Tibial nerve (tissue), 4 donors: ENCODE data around the gene GALR2.

Source experiments
- EP300 ChIP-seq, 2 donors: sonication (generic); formaldehyde crosslinking; IDR thresholded peaks; one replicate each; pipeline ENCODE4 v1.6.1; 2017; ENCODE audit warnings: antibody characterized with exemption in 2 of 2, mild to moderate bottlenecking in 1 of 2
- POLR2A ChIP-seq, 2 donors: fragments of 450-650 bp; IDR thresholded peaks; one replicate each; pipeline ENCODE4 v1.6.1; 2017; ENCODE audit warnings: antibody characterized with exemption in 2 of 2, mild to moderate bottlenecking in 2 of 2, moderate library complexity in 2 of 2
- TF ChIP-seq, protein P1 (sequence below), 5 experiments: fragments of 200-600 bp in 3 of 5; fragments of 450-650 bp in 2 of 5; sonication (generic) in 3 of 5; IDR thresholded peaks; one replicate each; pipeline ENCODE4 v1.5.1; 2016 to 2019; ENCODE audit warnings: antibody characterized with exemption in 5 of 5, mild to moderate bottlenecking in 3 of 5, moderate library complexity in 2 of 5

DNA sequence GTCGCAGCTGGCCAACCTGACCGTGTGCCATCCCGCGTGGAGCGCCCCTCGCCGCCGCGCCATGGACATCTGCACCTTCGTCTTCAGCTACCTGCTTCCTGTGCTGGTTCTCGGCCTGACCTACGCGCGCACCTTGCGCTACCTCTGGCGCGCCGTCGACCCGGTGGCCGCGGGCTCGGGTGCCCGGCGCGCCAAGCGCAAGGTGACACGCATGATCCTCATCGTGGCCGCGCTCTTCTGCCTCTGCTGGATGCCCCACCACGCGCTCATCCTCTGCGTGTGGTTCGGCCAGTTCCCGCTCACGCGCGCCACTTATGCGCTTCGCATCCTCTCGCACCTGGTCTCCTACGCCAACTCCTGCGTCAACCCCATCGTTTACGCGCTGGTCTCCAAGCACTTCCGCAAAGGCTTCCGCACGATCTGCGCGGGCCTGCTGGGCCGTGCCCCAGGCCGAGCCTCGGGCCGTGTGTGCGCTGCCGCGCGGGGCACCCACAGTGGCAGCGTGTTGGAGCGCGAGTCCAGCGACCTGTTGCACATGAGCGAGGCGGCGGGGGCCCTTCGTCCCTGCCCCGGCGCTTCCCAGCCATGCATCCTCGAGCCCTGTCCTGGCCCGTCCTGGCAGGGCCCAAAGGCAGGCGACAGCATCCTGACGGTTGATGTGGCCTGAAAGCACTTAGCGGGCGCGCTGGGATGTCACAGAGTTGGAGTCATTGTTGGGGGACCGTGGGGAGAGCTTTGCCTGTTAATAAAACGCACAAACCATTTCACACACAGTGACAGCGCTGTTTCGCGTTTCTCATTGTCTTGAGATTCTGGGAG is 2.4 kb downstream of the GALR2 start:
- TF ChIP-seq EP300 (IDR thresholded peaks at IDR 0.05) (no peak), POLR2A (IDR thresholded peaks at IDR 0.05) (no peak)
- TF ChIP-seq, protein P1, sequence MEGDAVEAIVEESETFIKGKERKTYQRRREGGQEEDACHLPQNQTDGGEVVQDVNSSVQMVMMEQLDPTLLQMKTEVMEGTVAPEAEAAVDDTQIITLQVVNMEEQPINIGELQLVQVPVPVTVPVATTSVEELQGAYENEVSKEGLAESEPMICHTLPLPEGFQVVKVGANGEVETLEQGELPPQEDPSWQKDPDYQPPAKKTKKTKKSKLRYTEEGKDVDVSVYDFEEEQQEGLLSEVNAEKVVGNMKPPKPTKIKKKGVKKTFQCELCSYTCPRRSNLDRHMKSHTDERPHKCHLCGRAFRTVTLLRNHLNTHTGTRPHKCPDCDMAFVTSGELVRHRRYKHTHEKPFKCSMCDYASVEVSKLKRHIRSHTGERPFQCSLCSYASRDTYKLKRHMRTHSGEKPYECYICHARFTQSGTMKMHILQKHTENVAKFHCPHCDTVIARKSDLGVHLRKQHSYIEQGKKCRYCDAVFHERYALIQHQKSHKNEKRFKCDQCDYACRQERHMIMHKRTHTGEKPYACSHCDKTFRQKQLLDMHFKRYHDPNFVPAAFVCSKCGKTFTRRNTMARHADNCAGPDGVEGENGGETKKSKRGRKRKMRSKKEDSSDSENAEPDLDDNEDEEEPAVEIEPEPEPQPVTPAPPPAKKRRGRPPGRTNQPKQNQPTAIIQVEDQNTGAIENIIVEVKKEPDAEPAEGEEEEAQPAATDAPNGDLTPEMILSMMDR (IDR thresholded peaks at IDR 0.05), result no peak
